ENCODE data around the gene EXD3.

The EXD3 gene

DNA sequence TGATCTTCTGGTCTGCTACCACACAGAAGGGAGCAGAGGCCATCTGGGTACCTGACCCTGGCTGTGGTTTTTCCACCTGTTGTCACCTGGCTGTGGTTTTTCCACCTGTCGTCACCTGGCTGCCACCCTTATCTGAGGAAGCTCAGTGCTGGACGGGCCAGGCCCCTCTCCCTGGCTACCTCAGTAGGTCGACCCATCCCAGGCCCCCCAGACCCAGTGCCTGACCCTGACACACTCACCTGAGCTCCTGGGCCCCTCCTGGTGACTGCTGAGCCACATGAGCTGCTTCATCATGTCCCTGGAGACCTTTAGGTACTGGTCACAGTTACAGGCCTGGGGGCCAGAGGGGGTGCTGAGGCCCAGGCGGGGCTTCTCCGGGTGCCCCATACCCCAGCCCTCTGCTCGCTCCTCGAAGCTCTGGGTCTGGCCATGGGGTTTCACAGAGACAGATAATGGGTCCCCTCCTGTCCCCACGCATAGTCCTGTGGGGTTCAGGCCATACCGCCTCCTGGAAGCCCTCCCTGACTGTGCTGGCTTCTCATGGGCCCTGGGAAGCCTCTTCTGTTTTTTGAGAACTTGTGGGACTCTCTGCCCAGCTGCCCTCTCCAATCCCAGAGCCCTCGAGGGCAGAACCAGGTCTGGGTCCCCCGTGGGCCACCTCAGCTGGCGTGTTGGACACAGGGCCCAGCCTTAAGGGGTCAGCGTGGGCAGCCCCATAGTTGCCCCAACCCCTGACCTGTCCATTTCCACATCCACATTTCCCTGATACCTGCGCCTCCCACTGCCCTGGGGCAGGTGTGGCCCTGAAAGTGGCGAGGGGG is 113.4 kb downstream of the EXD3 start:
- no peak for DNase-seq (ENCODE audit: low read depth in 3 of 3, low spot score in 1 of 3)

DNA sequence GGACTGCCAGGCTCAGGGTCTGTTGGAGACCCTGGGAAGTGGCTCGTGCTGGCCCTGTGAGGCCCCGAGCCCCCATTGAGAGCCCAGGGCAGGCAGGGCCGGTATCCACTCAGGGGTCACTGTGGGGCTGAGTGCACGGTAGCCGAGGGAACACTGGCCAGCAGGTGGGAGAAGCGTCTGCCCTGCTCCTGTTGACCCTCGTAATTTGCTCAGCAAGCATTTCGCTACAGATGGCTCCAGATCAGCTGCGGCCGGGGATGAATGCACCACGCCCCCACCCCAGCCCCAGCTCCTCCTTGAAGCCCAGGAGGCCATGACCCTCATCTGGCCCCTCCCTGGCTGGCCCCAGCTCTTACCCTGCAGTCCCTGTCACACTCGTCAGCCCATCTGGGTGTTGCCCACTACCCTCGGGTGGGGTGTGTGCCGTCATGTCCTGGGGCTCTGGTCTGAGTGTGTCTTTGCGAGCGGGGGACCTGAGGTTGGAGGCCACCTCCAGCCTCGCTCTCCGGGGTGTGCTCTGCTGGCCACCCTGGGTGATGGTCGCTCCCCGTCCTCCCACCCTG is 114.8 kb downstream of the EXD3 start:
- no peak for DNase-seq (ENCODE audit: low read depth in 3 of 3, low spot score in 1 of 3)

DNA sequence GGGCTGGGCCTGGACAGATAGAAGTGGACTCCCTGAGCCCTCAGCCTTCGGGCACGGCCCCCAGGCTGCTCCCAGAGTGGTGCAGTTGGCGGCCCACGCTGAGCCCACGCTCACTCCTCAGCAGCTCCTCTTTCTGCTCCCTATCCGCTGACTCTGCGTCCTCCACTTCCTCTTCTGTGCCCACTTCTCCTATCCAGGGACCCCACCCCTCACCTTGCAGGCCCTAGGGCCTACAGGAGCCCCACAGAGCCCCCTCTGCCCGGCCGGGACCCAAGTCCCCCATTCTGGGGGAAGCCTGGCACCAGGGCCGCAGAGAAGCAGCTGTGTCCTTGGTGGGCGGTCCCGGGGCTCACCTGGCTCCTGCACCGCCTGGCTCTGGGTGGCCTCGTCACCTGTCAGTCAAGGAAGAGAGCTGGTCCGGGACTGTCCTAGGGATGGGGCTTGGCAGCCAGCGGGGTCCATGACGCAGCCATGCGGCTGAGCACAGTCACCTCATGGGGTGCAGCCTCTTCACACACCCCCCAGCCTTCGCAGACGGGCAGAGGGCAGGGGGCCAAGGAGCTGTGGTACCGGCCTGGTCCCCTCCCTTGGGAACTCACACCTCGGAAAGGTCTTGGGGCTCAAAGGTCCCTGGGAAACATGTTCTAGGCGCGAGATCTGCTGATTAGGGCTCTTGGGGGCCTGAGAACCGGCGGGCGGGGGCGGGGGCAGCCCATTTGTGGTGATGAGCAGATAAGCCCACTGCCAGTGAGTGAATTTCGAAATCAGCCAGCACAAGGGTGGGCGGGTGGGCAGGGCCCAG is 115.5 kb downstream of the EXD3 start:
- no peak for DNase-seq (ENCODE audit: low read depth in 3 of 3, low spot score in 1 of 3)

DNA sequence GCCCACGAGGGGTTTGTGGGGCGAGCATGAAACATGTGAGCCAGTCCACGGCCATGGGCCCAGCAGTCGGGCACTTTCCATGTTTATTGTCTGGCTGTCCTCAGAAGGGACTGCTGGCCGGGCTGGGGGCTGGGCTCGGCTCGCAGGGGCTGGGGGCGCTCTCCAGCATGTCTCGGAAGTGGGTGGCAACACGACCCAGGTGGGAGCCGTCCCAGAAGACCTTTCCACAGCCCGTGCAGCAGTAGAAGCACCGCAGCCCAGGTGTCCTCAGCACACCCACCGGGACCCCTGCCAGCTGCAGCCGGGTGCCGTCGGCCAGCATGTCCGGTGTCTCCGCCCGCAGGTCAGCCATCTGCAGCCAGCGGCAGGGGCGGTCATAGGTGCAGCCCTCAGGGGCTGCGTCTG is 116.1 kb downstream of the EXD3 start:
- DNase-seq (ENCODE audit: low read depth in 3 of 3, low spot score in 1 of 3): no peak

DNA sequence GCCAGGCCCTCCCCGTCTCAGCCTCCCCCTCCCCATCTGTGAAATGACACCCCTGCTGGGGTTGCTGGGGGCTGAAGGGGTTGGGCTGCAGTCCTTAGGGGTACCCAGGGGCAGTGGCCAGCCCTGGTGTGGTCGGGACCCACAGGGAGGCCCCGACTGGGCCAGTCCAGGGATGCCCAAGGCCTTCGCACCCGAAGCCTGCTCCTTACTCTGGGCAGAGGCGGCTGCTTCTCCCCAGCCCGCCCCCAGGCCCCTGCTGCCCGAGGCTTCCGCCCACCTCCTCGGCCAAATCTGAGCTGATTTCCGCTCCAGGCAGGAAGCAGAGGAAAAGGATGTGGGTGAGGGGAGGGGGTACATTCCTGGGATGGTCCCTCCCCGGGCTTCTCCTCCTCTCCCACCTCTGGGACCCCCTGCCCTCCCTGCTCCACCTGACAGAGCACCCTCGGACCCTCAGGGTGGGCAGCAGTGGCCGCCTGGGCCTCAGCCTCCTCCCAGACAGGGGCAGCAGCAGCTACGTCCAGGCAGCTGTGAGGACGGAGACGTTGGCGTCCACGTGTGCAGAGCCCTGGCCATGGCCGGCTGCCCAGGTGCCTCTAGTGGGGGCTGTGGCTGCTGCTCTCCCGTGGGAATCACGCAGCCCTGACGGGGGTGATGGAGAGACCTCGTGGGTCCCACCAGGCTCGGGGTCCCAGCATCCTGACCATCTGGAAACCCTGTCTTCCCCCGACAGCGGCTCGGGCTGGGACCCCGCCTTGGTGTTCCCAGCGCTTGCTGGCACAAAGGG is 116.7 kb downstream of the EXD3 start:
- DNase-seq (ENCODE audit: low read depth in 3 of 3, low spot score in 1 of 3): no peak

DNA sequence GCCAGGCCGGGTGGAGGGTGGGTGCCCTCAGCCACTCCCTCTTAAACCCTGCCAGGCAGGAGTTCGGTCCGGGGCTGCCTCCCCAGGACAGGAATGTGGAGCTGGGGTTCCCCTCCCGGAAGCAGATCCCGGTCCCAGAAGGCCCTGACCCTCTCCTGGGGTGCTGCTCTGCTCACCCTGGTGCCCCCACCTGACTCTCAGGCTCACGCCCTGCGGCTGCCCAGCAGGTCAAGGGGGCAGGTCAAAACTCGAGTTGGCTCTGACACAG is 117.2 kb downstream of the EXD3 start:
- DNase-seq (ENCODE audit: low read depth in 3 of 3, low spot score in 1 of 3): no peak

DNA sequence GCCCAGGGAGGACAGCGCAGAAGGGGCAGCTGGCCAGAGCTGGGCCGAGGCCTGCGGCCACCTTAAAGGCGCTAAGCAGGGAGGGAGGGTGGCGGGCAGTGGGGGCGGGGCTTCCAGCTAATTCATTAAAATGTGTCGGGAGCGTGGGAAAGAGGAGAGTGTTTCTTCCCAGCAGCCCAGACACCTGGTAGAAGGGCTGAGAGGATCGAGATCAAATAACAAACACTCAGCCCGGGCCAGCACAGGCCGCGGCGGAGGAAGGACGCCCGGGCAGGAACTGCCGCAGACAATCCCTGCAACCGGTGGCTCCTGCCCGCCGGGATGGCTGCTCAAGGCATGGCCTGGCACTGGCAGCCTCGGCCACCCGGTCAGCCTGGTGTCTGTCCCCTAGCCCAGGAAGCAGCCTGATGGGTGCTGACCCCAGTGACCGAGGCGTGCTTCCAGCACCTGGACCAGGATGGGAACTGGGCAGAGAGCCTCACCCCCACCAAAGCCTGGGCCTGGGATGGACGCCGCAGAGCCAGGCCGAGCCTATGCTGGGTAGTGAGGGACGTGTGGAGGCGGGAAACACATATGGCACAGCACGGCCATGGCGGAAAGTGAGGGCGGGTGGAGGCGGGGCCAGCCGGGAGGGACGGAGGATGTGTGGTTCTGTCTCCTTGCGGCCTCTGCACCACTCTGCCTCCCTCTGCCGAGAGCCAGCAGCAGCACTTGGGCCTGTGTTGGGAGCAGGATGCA is 117.7 kb downstream of the EXD3 start:
- DNase-seq (ENCODE audit: low read depth in 3 of 3, low spot score in 1 of 3): peak in 1 of 3 donors; percentile 39

DNA sequence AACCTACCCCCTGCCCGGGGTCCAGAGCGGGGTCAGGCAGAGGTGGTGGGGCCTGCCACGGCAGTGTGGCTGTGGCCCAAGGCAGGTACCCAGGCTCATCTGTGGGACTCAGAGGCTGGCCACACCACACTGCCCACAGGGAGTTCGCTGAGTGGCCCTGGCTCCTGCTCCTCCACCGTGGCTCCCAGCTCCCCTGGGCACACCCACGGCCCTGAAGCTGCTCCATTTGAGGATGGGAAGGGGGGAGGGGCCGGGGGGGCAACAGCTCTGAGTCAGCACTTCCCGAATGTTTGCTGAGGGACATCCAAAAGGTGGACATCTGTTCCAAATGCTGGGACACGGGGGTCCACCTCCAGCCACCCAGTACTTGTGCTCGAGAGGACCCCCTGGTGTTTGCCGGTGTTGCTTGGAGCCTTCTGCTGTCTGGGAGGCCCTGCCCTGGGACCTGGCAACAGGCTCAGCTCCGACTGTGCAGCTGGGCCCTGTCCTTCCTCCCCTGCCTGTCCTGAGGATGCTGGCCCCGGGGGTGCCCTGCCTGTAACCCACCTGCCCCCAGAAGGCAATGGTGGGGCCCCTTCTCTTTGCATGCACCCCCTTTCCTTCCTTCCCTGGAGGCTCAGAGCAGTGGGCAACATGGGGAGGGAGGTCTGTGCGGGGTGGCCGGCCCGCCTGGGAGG is 118.4 kb downstream of the EXD3 start:
- no peak for DNase-seq (ENCODE audit: low read depth in 3 of 3, low spot score in 1 of 3)

DNA sequence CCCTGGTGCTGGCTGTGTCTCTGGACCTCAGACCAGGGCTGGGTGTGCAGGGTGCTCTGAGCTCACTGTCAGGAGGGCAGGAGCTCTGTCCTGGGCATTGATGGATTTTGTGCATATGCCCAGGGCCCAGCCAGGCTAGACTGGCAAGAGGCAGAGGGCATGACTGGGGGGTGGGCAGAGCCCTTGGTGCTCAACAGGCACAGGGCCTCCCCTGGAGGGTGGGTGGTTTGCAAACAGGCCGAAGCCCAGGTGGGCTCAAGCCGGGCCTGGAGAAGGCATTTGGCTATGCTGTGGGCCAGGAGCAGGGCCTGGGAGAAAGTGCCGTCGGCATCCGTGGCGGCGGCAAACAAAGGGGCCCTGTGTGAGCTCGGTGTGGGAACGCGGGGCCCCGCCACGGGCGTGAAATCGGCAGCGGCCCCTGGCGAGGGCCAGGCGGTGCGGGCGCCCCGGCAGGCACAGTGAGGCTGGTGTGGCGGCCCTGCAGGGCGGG is 119.0 kb downstream of the EXD3 start:
- no peak for DNase-seq (ENCODE audit: low read depth in 3 of 3, low spot score in 1 of 3)

DNA sequence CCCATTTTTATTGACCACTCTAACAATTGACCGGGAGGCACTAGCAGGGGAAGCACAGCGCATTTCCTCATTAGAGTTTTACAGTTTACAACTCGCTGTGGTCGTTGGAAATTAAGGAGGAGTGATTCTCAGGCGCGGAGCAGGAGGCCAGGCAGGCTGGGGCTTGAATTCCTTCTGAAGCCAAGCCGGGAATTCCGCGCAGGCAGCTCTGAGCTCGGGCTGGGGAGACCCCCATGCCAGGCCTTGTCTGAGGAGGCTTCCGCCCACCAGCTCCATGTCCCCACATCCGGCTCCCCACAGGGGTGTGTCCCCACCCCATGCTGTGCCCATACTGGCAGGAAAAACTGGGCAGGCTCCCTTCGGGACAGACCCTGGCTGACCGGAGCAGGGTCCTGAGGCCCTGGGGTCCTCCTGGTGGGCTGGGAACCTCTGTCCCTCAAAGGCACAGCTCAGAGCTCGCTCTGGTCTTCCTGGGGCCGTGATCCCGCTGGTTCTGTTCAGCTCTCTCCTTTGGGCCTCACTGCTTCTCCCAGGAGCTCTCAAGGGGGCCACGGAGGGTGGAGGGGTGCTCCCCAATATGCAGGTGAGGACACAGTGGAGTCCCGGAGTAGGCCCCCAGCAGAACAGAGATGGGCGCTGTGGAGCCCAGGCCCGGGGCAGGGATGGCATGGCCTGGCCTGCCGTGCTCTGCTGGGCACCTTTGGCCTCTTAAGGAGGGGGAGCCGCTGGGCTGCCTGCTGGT is 119.6 kb downstream of the EXD3 start:
- no peak for DNase-seq (ENCODE audit: low read depth in 3 of 3, low spot score in 1 of 3)

DNA sequence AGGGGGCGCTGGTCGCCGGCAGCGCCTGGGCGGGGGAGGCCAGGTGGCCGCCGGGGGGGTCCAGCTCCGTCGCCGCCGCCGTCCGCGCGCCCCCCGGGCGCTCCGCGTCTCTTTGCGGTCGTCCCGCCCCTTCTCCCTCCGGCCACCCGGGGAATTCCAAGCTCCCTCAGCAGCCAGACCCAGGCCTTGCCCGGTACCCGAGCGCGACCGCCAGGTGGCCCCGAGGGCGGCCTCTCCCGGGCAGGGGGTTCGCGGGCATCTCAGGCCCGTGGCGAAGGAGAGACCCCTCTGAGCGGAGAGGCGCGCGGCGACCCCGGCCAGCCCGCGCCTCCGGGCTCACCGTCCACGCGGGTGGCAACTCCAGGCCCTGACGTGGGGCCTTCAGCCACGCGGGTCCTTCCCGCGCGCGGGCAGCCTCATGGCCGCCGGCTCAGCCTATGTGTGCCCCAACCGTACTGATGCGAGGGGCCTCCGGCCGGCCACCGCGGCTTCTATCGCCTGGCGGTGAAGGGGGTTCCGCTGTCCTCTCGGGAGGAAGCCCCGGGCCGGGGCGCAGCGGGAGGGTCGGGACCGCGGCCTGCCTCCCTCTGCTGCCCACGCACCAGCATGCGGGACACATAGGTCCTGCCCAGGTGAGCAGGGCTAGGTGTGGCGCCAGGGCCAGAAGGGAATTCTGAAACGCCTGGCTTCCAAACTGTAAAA is 120.4 kb downstream of the EXD3 start:
- peak in 1 of 3 donors; percentile 43 for DNase-seq (ENCODE audit: low read depth in 3 of 3, low spot score in 1 of 3)

DNA sequence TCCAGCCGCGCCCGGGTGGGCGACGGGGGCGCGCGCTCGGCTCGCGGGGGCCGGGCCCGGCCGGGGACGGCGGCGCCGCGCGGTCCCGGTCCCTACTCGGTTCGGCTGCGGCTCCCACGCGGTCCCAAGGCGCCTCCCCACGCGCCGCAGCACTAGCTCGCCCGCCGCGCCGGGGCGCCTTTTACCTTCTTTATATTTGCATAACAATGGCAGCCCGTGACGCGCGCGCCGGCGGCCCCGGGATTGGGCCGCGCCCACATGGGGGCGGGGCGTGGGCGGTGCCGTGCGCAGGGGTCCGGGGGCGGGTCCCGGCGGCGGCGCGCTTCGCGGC is 120.9 kb downstream of the EXD3 start, which contains the start of gene NRARP:
TSS of gene NRARP (minus strand) at position 154 of the 331 bp plus-strand sequence. CDS start 343 bp downstream, outside the sequence.
- peak; percentile 80 to 95 (median 88) for DNase-seq (ENCODE audit: low read depth in 3 of 3, low spot score in 1 of 3)

DNA sequence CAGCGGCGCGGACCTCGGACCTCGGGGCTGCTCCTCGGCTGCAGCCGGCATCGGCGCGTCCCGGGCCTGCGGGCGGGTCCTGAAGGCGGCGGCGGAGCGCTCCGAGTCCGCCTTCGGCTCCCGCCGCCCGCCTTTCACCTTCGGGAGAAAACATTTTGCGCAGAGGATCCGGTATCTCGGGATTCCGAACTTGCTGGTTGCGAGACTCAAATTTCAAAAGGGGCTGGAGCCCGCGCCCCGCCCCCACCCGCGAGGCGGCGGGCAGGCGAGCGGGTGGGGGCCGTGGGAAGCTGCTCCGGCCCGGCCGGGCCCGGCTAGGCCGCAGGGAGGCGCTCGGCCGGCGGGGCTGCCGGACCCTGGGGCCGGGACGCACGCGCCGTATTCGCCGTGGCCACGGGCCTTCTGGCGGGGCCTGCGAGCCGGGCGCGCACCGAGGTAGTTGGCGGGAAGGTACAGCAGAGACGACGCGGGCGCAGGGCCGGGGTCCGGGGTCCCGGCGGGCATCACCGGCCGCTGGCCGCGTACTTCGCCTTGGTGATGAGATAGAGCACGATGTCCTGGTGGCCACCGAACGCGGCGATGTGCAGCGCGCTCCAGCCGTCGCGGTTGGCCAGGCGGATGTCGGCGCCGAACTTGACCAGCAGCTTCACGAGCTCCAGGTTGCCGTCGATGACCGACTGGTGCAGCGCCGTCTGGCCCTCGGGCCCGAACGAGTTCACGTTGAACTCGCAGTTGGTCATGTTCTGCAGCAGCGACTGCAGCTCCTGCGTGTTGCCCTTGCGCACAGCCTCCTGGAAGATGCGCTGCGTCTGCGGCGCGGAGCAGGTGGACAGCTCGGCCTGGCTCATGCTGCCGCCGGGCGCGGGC is 121.6 kb downstream of the EXD3 start:
- no peak for DNase-seq (ENCODE audit: low read depth in 3 of 3, low spot score in 1 of 3)

DNA sequence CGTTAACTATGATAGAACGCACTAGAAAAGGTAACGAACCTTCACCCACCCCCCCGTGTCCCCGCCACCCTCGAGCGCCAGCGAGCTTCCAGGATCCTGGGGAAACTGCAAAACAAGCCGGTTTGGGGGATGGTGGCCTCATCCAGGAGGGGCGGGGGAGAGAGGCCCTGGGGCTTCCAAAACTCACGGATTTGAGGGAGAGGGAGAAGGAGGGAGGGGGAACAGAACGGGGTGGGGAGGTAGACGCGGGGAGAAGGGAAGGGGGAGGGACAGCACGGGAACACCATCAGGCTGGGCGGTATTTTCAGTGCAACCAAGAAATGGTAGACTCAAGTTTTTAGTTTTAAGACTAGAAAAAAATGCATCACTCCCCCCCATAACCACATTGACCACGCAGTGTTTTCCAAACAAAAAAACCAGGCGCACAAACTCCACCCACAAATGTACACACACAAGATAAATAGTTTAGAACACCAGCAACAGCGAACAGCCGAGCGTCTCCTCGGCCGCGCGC is 122.3 kb downstream of the EXD3 start:
- DNase-seq (ENCODE audit: low read depth in 3 of 3, low spot score in 1 of 3): no peak

DNA sequence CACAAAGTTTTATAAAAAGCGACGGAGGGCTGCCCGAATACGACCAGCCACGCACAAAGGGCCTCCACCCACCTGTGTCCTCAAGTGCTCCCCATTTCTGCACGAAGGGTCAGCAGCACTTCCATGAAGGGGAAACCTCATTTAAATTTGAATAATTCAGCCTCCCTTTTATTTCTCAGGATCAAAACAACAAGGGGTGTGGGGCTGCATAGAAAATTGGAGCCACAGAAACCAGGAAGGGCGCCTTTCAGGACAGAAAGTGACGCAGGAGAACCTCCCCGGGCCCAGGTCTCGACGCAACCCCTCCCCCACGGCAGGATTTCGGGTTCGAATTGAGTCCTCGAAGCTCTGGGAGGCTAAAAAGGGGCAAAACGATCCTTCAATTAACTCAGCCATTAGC is 123.0 kb downstream of the EXD3 start:
- no peak for DNase-seq (ENCODE audit: low read depth in 3 of 3, low spot score in 1 of 3)

DNA sequence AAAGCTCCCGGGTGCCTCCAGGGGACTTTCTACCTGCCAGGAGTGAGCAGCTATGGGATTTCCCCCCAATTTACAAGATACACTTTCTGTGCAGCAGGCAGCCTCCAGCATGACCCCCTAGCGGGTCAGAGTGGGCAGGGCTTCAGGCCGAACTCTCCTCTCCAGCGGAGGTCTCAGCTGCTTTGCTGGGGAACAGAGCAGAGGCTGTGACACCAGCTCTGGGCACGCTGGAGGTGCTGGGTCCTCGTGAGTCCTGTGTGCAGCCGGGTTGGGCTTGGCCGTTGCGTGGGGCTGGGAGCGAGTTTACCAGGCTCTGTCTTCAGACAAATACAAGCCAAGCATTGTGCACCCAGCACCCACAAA is 123.8 kb downstream of the EXD3 start:
- no peak for DNase-seq (ENCODE audit: low read depth in 3 of 3, low spot score in 1 of 3)

DNA sequence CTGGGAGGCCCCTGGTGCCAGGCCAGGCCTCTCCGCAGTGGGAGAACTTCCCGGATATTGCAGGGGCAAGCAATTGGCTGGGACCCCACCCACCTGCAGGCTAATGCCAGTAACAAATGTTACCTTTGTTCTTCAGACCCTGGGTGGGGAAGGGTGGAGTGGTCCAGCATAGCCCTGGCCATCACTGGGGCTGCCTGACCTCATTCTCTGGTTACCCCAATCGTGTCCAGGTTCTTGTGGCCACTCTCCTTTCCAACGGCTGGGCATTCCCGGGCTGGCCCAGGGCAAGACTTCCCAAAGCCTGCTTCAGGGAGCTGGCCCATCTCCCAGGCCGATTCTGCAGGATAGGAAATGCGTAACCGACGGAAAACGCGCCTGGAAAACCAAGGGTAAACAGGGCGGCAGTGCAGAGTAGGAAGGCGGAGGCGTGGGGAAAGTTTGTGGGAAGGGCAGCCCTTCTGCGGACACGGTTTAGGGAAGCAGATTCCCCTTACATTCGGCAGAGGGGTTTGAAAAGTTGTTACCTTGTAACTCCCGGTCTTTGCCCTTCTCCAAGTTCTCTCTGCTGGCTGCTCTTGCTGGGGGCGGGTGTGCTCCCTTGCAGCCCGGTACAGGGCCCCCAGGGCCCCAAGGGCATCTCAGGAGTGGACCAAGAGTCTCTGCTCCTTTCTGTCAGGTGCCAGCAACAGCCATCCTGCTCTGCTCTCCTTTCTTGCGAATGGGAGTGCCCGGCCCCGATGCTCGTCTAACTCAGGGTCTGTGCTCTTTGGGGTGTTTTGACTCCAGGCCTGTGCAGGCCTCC is 124.4 kb downstream of the EXD3 start:
- no peak for DNase-seq (ENCODE audit: low read depth in 3 of 3, low spot score in 1 of 3)

All from stimulated activated CD4-positive, alpha-beta T cell treated with anti-CD3 and anti-CD28 coated beads, TNF-alpha, amount 100 ng/mL, for 1 hour (primary cell).